PC-3 (cell line): ENCODE data around the gene CSTF3. TPM values are rescaled to one million over a fixed set of nuclear protein-coding genes. Genes with fewer than 3 reads are reported as not detected.
"Not testable (repeated sequence)": the region's sequence is repeated elsewhere in the genome, so short reads cannot be mapped to it uniquely, and the experiment has no call there.

ENCODE experiments used
- ATAC-seq: fragments of 200-7000 bp; cut with Tn5 transposase; 2 replicates; pipeline ENCODE4 v1.9.1; 2020; ENCODE audit warnings: mild to moderate bottlenecking, moderate library complexity
- BruUV-seq: library from RNA; stranded (reverse); fragments of 400-500 nt; replicated peaks from 2 replicates; lab custom pipeline; 2021; lab: Mats Ljungman, UMichigan
- CTCF ChIA-PET: fragments of 300-600 bp; sonication (Branson Sonifier 250); formaldehyde crosslinking; loops from one replicate; lab custom pipeline; 2022; ENCODE audit warnings: antibody characterized with exemption; lab: Charles Lee
- POLR2A ChIA-PET: fragments of 300-600 bp; sonication (Branson Sonifier 250); formaldehyde crosslinking; loops from one replicate; lab custom pipeline; 2022; ENCODE audit warnings: antibody characterized with exemption; ENCODE audit not compliant: unreplicated experiment; lab: Charles Lee
- DNase-seq: peaks from one replicate; pipeline ENCODE4 v3.0.0-alpha.2; 2015
- H2AFZ ChIP-seq: fragments of 300-600 bp; sonication (generic); 2 replicates; pipeline ENCODE4 v1.6.0; 2016; ENCODE audit warnings: antibody characterized with exemption, low read length
- H3F3A ChIP-seq: fragments of 300-600 bp; sonication (generic); one replicate; pipeline ENCODE4 v1.6.0; 2017; ENCODE audit warnings: antibody characterized with exemption, low read length, control low read depth, mild to moderate bottlenecking; ENCODE audit not compliant: unreplicated experiment
- H3K27ac ChIP-seq: fragments of 300-600 bp; sonication (generic); 2 replicates; pipeline ENCODE4 v1.5.1; 2016; ENCODE audit warnings: mild to moderate bottlenecking, low read length
- H3K27me3 ChIP-seq: fragments of 300-600 bp; sonication (generic); 2 replicates; pipeline ENCODE4 v1.6.1; 2016; ENCODE audit warnings: low read length, mixed read lengths
- H3K36me3 ChIP-seq: fragments of 300-600 bp; sonication (generic); 2 replicates; pipeline ENCODE4 v1.6.1; 2016; ENCODE audit warnings: low read depth, mixed run types, low read length, mixed read lengths
- H3K4me1 ChIP-seq: fragments of 300-600 bp; sonication (generic); 2 replicates; pipeline ENCODE4 v1.5.1; 2016; ENCODE audit warnings: low read length; ENCODE audit not compliant: insufficient read depth
- H3K4me2 ChIP-seq: fragments of 300-600 bp; sonication (generic); 2 replicates; pipeline ENCODE4 v1.6.0; 2016; ENCODE audit warnings: low read length
- H3K4me3 ChIP-seq: fragments of 300-600 bp; sonication (generic); 2 replicates; pipeline ENCODE4 v1.5.1; 2016; ENCODE audit warnings: mild to moderate bottlenecking, low read length, mixed read lengths
- H3K79me2 ChIP-seq: fragments of 300-600 bp; sonication (generic); 2 replicates; pipeline ENCODE4 v1.6.1; 2017; ENCODE audit warnings: low read length, mixed read lengths
- H3K9ac ChIP-seq: fragments of 300-600 bp; sonication (generic); 2 replicates; pipeline ENCODE4 v1.6.0; 2016; ENCODE audit warnings: mild to moderate bottlenecking, low read length
- H3K9me2 ChIP-seq: fragments of 300-600 bp; sonication (generic); replicated peaks from 2 replicates; pipeline ENCODE4 v1.6.1; 2016; ENCODE audit warnings: mixed run types, low read length, mixed read lengths
- H3K9me3 ChIP-seq: fragments of 300-600 bp; sonication (generic); 2 replicates; pipeline ENCODE4 v1.6.1; 2016; ENCODE audit warnings: low read length, mixed read lengths
- H4K20me1 ChIP-seq: fragments of 300-600 bp; sonication (generic); 2 replicates; pipeline ENCODE4 v1.6.1; 2016; ENCODE audit warnings: low read length, mixed read lengths
- CTCF ChIP-seq: fragments of 300-600 bp; sonication (generic); conservative IDR thresholded peaks from 2 replicates; pipeline ENCODE4 v1.5.1; 2017; ENCODE audit warnings: antibody characterized with exemption, low read depth, mild to moderate bottlenecking, low read length
- EZH2 ChIP-seq: fragments of 300-600 bp; sonication (generic); IDR thresholded peaks from one replicate; pipeline ENCODE4 v1.6.1; 2017; ENCODE audit warnings: antibody characterized with exemption, mild to moderate bottlenecking, low read length; ENCODE audit not compliant: unreplicated experiment
- EZH2phosphoT487 ChIP-seq: fragments of 300-600 bp; sonication (generic); IDR thresholded peaks from 2 replicates; pipeline ENCODE4 v1.6.1; 2018; ENCODE audit warnings: mild to moderate bottlenecking, antibody characterized with exemption, low read length, borderline replicate concordance
- intact Hi-C: fragments of 100-400 bp; cut with micrococcal nuclease; formaldehyde crosslinking; loops from 2 replicates; pipeline ENCODE4 v1.9.0; 2023
- total RNA-seq: library from RNA; depleted of rRNA; stranded (reverse); fragments of >200 nt; gene quantifications from 2 replicates; pipeline ENCODE4 v1.2.3, GENCODE V29; 2014

CSTF3 gene
- total RNA-seq, 1 experiment from 2014 or later: 30.0 TPM

GRCh38 chr11:33052231-33052630 is 109.0 kb downstream of the CSTF3 start:
- H3K36me3 ChIP-seq: peaks cover 10% of the 10 kb centered on the region; the same call in 1 of the 2 replicates
- CTCF ChIA-PET: no interaction called here
- intact Hi-C loops: no loop called here

GRCh38 chr11:33049565-33050408 is 111.5 kb downstream of the CSTF3 start:
- H4K20me1 ChIP-seq, H3K4me3 ChIP-seq, DNase-seq, H3K9me3 ChIP-seq, H3K79me2 ChIP-seq, H2AFZ ChIP-seq, H3K9me2 ChIP-seq, POLR2A ChIA-PET, H3K27me3 ChIP-seq, H3F3A ChIP-seq, H3K9ac ChIP-seq, H3K27ac ChIP-seq, H3K4me2 ChIP-seq, BruUV-seq, H3K36me3 ChIP-seq, intact Hi-C loops, CTCF ChIA-PET: not testable (repeated sequence)
- peaks cover 20% of the 10 kb centered on the region for H3K4me1 ChIP-seq
- ATAC-seq: peak; percentile 58; the same call in 1 of the 2 replicates

More at GRCh38 chr11:33052231-33052630, 109.0 kb downstream of the CSTF3 start:
- peaks cover 7% of the 10 kb centered on the region for H3K4me1 ChIP-seq
- no peaks in the 10 kb centered on the region for H3K79me2 ChIP-seq
- no peak overlapping the region for H3K4me2 ChIP-seq
- TF ChIP-seq CTCF (no peak), EZH2 (no peak), EZH2phosphoT487 (no peak)
- H3K27ac ChIP-seq: no peak overlapping the region
- DNase-seq: no peak
- H3K9ac ChIP-seq: no peak overlapping the region
- H3K9me3 ChIP-seq: no peaks in the 10 kb centered on the region
- H3F3A ChIP-seq: no peaks in the 10 kb centered on the region
- no TSS peak for BruUV-seq
- no peak overlapping the region for H3K4me3 ChIP-seq
- no peak for ATAC-seq
- no peaks in the 10 kb centered on the region for H3K9me2 ChIP-seq
- H4K20me1 ChIP-seq: no peaks in the 10 kb centered on the region
- no peak overlapping the region for H2AFZ ChIP-seq
- POLR2A ChIA-PET: no interaction called here
- no peaks in the 10 kb centered on the region for H3K27me3 ChIP-seq

GRCh38 chr11:33048701-33049100 is 112.6 kb downstream of the CSTF3 start:
- POLR2A ChIA-PET: interaction anchor here (0.6 kb wide), 1 partner anchor 14 kb away, joined by 3 read pairs; no protein-coding TSS in a partner anchor
- H3K9me3 ChIP-seq, CTCF ChIA-PET, DNase-seq, H3K4me2 ChIP-seq, intact Hi-C loops, H3K27me3 ChIP-seq, ATAC-seq, H3K9me2 ChIP-seq, H2AFZ ChIP-seq, H3K4me3 ChIP-seq, H3K27ac ChIP-seq, BruUV-seq, H3K9ac ChIP-seq, H3K36me3 ChIP-seq, H4K20me1 ChIP-seq, H3F3A ChIP-seq, H3K79me2 ChIP-seq: not testable (repeated sequence)
- peaks cover 30% of the 10 kb centered on the region for H3K4me1 ChIP-seq
